Activated CD8-positive, alpha-beta memory T cell treated with anti-CD3 and anti-CD28 coated beads, Interleukin-2, amount 50 U/mL, for 24 hours (primary cell): ENCODE measurements around the gene TP53TG5.
A peak's percentile ranks its signal among the peaks of the same experiment; 100 is the strongest.
"Not testable (repeated sequence)": the region's sequence is repeated elsewhere in the genome, so short reads cannot be mapped to it uniquely, and the experiment has no call there.

Experiments used
- DNase-seq: peaks from one replicate; pipeline ENCODE4 v3.0.0-alpha.2; 2020; ENCODE audit errors: extremely low read depth

TP53TG5 gene

GRCh38 chr20:45366631-45367030 lies 11.5 kb downstream of the TP53TG5 start:
- DNase-seq, result no peak

GRCh38 chr20:45366192-45366591 lies 11.9 kb downstream of the TP53TG5 start:
- DNase-seq, result no peak

GRCh38 chr20:45365444-45365970 lies 12.6 kb downstream of the TP53TG5 start:
- no peak for DNase-seq

GRCh38 chr20:45363611-45364492 lies 14.3 kb downstream of the TP53TG5 start:
- no peak for DNase-seq

- DNase-seq, result peak; percentile 98
Observed at GRCh38 chr20:45362804-45363610, 15.1 kb downstream of the TP53TG5 start, which contains the start of gene SYS1. Gene SYS1, plus strand, starts transcription at chr20:45363156. Its CDS starts 376 bp downstream, at chr20:45363532.

- DNase-seq, result no peak
Observed at GRCh38 chr20:45361793-45362192, 16.3 kb downstream of the TP53TG5 start.

- no peak for DNase-seq
Observed at GRCh38 chr20:45359406-45360148, 18.5 kb downstream of the TP53TG5 start.

GRCh38 chr20:45359069-45359405 lies 19.1 kb downstream of the TP53TG5 start:
- DNase-seq, result no peak

GRCh38 chr20:45358282-45359068 lies 19.6 kb downstream of the TP53TG5 start:
- no peak for DNase-seq

GRCh38 chr20:45355209-45356084 lies 22.7 kb downstream of the TP53TG5 start:
- DNase-seq, result no peak

GRCh38 chr20:45354423-45355208 lies 23.5 kb downstream of the TP53TG5 start:
- DNase-seq, result no peak

GRCh38 chr20:45353746-45354145 lies 24.4 kb downstream of the TP53TG5 start:
- DNase-seq, result no peak

GRCh38 chr20:45352729-45353128 lies 25.4 kb downstream of the TP53TG5 start:
- no peak for DNase-seq

GRCh38 chr20:45350795-45351194 lies 27.3 kb downstream of the TP53TG5 start:
- DNase-seq, result not testable (repeated sequence)

- DNase-seq, result no peak
Observed at GRCh38 chr20:45350217-45350616, 27.9 kb downstream of the TP53TG5 start.

GRCh38 chr20:45347936-45348778 lies 30.0 kb downstream of the TP53TG5 start, which contains the start of gene SDC4:
Gene SDC4, minus strand, starts transcription at chr20:45348424. Its CDS starts 40 bp downstream, at chr20:45348384.
- no peak for DNase-seq

- no peak for DNase-seq
Observed at GRCh38 chr20:45347297-45347935, 30.7 kb downstream of the TP53TG5 start.

GRCh38 chr20:45346851-45347250 lies 31.3 kb downstream of the TP53TG5 start:
- no peak for DNase-seq
